ENCODE results near the gene SLC38A10.

- TF ChIP-seq CTCF (conservative IDR thresholded peaks at IDR 0.05; ENCODE audit: low read depth, low read length) = no peak
- TF ChIP-seq EZH2 (IDR thresholded peaks at IDR 0.05; ENCODE audit: borderline replicate concordance, low read depth, low read length, poor library complexity, severe bottlenecking) = no peak
Observed at GRCh38 chr17:81328978-81329926, 34.1 kb upstream of the SLC38A10 start.
